ENCODE data around the gene SIX5.
A peak's percentile ranks its signal among the peaks of the same experiment; 100 is the strongest.

SIX5 gene

GRCh38 chr19:45780146-45780447 lies 11.0 kb upstream of the SIX5 start:
- TF ChIP-seq CTCF (IDR thresholded peaks at IDR 0.05; ENCODE audit: insufficient read depth, low read length, poor library complexity, severe bottlenecking) = no peak
- H3K27me3 ChIP-seq (replicated peaks; ENCODE audit: control insufficient read depth, insufficient read depth, low read length) = no peaks in the 10 kb centered on the region
- peaks cover 18% of the 10 kb centered on the region for H3K36me3 ChIP-seq (ENCODE audit: control insufficient read depth, insufficient read depth, low read length)
- DNase-seq (ENCODE audit: extremely low read depth, insufficient read length) = no peak
- H3K4me3 ChIP-seq (replicated peaks; ENCODE audit: low read depth, low read length) = no peak overlapping the region

- no peaks in the 10 kb centered on the region for H3K27me3 ChIP-seq (replicated peaks; ENCODE audit: control insufficient read depth, insufficient read depth, low read length)
- peak overlapping the region; percentile 50 for H3K4me3 ChIP-seq (replicated peaks; ENCODE audit: low read depth, low read length)
Observed at GRCh38 chr19:45779231-45780145, 10.4 kb upstream of the SIX5 start.

GRCh38 chr19:45778010-45778661 lies 9.1 kb upstream of the SIX5 start:
- no peaks in the 10 kb centered on the region for H3K27me3 ChIP-seq (replicated peaks; ENCODE audit: control insufficient read depth, insufficient read depth, low read length)
- no peak overlapping the region for H3K4me3 ChIP-seq (replicated peaks; ENCODE audit: low read depth, low read length)
- DNase-seq (ENCODE audit: extremely low read depth, insufficient read length) = no peak
- no peak for TF ChIP-seq CTCF (IDR thresholded peaks at IDR 0.05; ENCODE audit: insufficient read depth, low read length, poor library complexity, severe bottlenecking)
- peaks cover 15% of the 10 kb centered on the region for H3K36me3 ChIP-seq (ENCODE audit: control insufficient read depth, insufficient read depth, low read length)

More at GRCh38 chr19:45779231-45780145, 10.4 kb upstream of the SIX5 start:
- DNase-seq (ENCODE audit: extremely low read depth, insufficient read length) = peak; percentile 95
- TF ChIP-seq CTCF (IDR thresholded peaks at IDR 0.05; ENCODE audit: insufficient read depth, low read length, poor library complexity, severe bottlenecking) = peak; percentile 84
- H3K36me3 ChIP-seq (ENCODE audit: control insufficient read depth, insufficient read depth, low read length) = peaks cover 18% of the 10 kb centered on the region

DNA sequence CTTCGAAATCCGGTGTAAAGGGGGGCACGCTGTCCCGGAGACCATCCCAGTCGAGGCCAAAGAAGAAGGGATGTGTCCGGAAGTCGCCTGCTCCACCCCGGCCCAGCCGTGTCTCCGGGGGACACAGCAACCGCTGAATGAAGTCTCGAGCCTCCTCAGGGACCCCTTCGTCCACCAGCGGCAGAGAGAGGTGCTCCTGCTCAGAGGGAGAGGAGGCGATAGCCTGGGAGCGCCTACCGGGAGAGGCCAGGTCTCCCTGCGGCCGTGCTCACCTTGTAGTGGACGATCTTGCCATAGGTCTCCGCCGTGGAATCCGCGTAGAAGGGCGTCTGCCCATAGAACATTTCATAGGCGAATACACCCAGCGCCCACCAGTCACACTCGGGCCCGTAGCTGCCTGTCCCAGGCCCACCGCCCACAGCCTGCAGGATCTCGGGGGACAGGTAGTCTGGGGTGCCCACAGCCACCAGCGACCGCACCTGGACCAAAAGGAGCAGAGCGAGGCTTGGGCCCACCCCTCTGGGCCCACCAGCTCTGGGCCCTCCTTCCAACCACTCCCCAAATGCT lies 8.4 kb upstream of the SIX5 start:
- no peaks in the 10 kb centered on the region for H3K27me3 ChIP-seq (replicated peaks; ENCODE audit: control insufficient read depth, insufficient read depth, low read length)
- peaks cover 15% of the 10 kb centered on the region for H3K36me3 ChIP-seq (ENCODE audit: control insufficient read depth, insufficient read depth, low read length)
- no peak overlapping the region for H3K4me3 ChIP-seq (replicated peaks; ENCODE audit: low read depth, low read length)
- DNase-seq (ENCODE audit: extremely low read depth, insufficient read length) = no peak
- TF ChIP-seq CTCF (IDR thresholded peaks at IDR 0.05; ENCODE audit: insufficient read depth, low read length, poor library complexity, severe bottlenecking) = no peak

DNA sequence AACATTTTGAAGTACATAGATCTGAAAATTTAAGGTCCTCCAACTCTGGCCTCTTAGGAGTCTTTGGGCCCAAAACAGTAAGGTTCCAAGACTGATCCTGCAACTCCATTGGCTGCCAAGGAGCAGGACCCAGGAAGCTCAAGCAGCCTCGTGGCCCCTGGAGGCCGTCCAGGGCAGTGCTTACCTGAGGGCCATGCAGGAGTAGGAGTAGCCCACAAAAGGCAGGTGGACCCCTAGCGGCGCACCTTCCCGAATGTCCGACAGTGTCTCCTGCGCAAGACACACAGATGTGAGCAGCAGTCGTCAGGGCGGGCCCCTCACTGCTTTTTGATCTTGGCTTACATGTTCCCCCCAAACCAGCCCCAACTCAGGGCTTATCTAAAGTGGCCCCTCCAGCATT lies 5.7 kb upstream of the SIX5 start:
- no peak for DNase-seq (ENCODE audit: extremely low read depth, insufficient read length)
- H3K36me3 ChIP-seq (ENCODE audit: control insufficient read depth, insufficient read depth, low read length) = peaks cover 17% of the 10 kb centered on the region

More for the DNA sequence above, 5.7 kb upstream of the SIX5 start:
- Histone ChIP-seq H3K4me3 (replicated peaks; ENCODE audit: low read depth, low read length) (no peak overlapping the region), H3K27me3 (replicated peaks; ENCODE audit: control insufficient read depth, insufficient read depth, low read length) (no peaks in the 10 kb centered on the region)
- TF ChIP-seq CTCF (IDR thresholded peaks at IDR 0.05; ENCODE audit: insufficient read depth, low read length, poor library complexity, severe bottlenecking) = no peak

Measured in GM06990 (cell line).